BE2C (cell line): ENCODE measurements around the gene STX5.
A peak's percentile ranks its signal among the peaks of the same experiment; 100 is the strongest.
"Not testable (repeated sequence)": the region's sequence is repeated elsewhere in the genome, so short reads cannot be mapped to it uniquely, and the experiment has no call there.

Source experiments
- DNase-seq: peaks from one replicate; pipeline ENCODE4 v3.0.0-alpha.2; 2020
- H3K27me3 ChIP-seq: fragments of 250-450 bp; sonication (Bioruptor Pico); 2 replicates; pipeline ENCODE4 v1.5.1; 2020; ENCODE audit warnings: mild to moderate bottlenecking
- H3K36me3 ChIP-seq: fragments of 250-450 bp; sonication (Bioruptor Pico); 2 replicates; pipeline ENCODE4 v1.5.1; 2020; ENCODE audit warnings: mild to moderate bottlenecking
- H3K4me1 ChIP-seq: fragments of 250-450 bp; sonication (Bioruptor Pico); 2 replicates; pipeline ENCODE4 v1.5.1; 2020
- H3K4me3 ChIP-seq: 2 replicates; pipeline ENCODE4 v1.5.1; 2011; ENCODE audit warnings: low read depth, low read length
- H3K9me3 ChIP-seq: fragments of 250-450 bp; sonication (Bioruptor Pico); 2 replicates; pipeline ENCODE4 v1.5.1; 2020
- CTCF ChIP-seq: IDR thresholded peaks from 2 replicates; pipeline ENCODE4 v1.5.1; 2012; ENCODE audit warnings: mild to moderate bottlenecking, low read depth, low read length

STX5 gene

GRCh38 chr11:62847767-62848314 is 16.0 kb upstream of the STX5 start:
- no peak for DNase-seq
- Histone ChIP-seq H3K4me3 (no peak overlapping the region), H3K27me3 (no peaks in the 10 kb centered on the region), H3K4me1 (no peaks in the 10 kb centered on the region), H3K36me3 (peaks cover 12% of the 10 kb centered on the region), H3K9me3 (no peaks in the 10 kb centered on the region)
- no peak for TF ChIP-seq CTCF

GRCh38 chr11:62846177-62846576 is 14.3 kb upstream of the STX5 start:
- TF ChIP-seq CTCF = no peak
- Histone ChIP-seq H3K9me3 (no peaks in the 10 kb centered on the region), H3K36me3 (no peaks in the 10 kb centered on the region), H3K4me3 (no peak overlapping the region), H3K27me3 (no peaks in the 10 kb centered on the region), H3K4me1 (no peaks in the 10 kb centered on the region)
- DNase-seq = no peak

- H3K27me3 ChIP-seq = no peaks in the 10 kb centered on the region
- H3K4me1 ChIP-seq = no peaks in the 10 kb centered on the region
- no peaks in the 10 kb centered on the region for H3K36me3 ChIP-seq
- TF ChIP-seq CTCF = no peak
- no peak for DNase-seq
- no peaks in the 10 kb centered on the region for H3K9me3 ChIP-seq
- no peak overlapping the region for H3K4me3 ChIP-seq
Observed at GRCh38 chr11:62844154-62844553, 12.3 kb upstream of the STX5 start.

- TF ChIP-seq CTCF = no peak
- H3K27me3 ChIP-seq = no peaks in the 10 kb centered on the region
- no peak overlapping the region for H3K4me3 ChIP-seq
- no peaks in the 10 kb centered on the region for H3K9me3 ChIP-seq
- DNase-seq = no peak
- H3K4me1 ChIP-seq = no peaks in the 10 kb centered on the region
- H3K36me3 ChIP-seq = no peaks in the 10 kb centered on the region
Observed at GRCh38 chr11:62843466-62843865, 11.6 kb upstream of the STX5 start.

- H3K4me1 ChIP-seq, DNase-seq, H3K36me3 ChIP-seq, H3K27me3 ChIP-seq, H3K9me3 ChIP-seq: not testable (repeated sequence)
- peak overlapping the region; percentile 48; the same call in 1 of the 2 replicates for H3K4me3 ChIP-seq
Observed at GRCh38 chr11:62842891-62843290, 11.0 kb upstream of the STX5 start.

- no peaks in the 10 kb centered on the region for H3K36me3 ChIP-seq
- H3K4me3 ChIP-seq = peak overlapping the region; percentile 48
- peak; percentile 19 for DNase-seq
- no peaks in the 10 kb centered on the region for H3K4me1 ChIP-seq
- no peaks in the 10 kb centered on the region for H3K27me3 ChIP-seq
- no peak for TF ChIP-seq CTCF
- H3K9me3 ChIP-seq = no peaks in the 10 kb centered on the region
Observed at GRCh38 chr11:62842171-62842741, 10.4 kb upstream of the STX5 start.
